ENCODE results near the gene SLC35F3. TPM values are rescaled to one million over a fixed set of nuclear protein-coding genes. Genes with fewer than 3 reads are reported as not detected.
"Not testable (repeated sequence)": the region's sequence is repeated elsewhere in the genome, so short reads cannot be mapped to it uniquely, and the experiment has no call there.

Gene SLC35F3
- total RNA-seq, 1 donor from 2014 or later: 0.52 TPM

DNA sequence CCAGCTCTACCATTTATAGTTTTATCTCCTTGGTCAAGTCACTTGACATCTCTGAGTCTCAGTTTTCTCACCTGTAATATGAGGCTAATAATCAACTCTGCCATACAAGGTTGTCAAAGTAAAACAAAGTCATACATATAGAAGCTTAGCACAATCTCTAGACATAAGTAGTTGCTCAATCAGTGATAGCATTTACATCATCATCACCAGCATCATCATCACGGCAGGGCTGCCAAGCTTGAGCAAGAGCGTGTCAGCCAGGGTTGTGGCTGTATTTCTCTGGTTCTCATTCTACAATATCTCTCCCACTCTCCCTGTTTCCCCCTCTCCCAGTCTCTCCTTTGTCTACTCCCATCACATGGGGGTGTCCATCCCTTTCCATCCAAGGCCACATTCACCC, 427.0 kb downstream of the SLC35F3 start:
- Histone ChIP-seq H3K27me3 (ENCODE audit: control insufficient read depth in 3 of 3, insufficient read depth in 3 of 3, low read length in 3 of 3) (peaks cover 0 to 3% (median 0%) of the 10 kb centered on the region in 3 donors), H3K4me3 (ENCODE audit: low read length in 3 of 3) (no peak overlapping the region), H3K4me1 (ENCODE audit: control insufficient read depth in 3 of 3, insufficient read depth in 3 of 3, low read length in 3 of 3) (peaks cover 0 to 3% (median 2%) of the 10 kb centered on the region in 3 donors), H3K36me3 (ENCODE audit: control insufficient read depth in 3 of 3, insufficient read depth in 3 of 3, low read length in 3 of 3) (no peaks in the 10 kb centered on the region), H3K9ac (ENCODE audit: low read depth in 1 of 3, low read length in 3 of 3) (no peak overlapping the region), H3K9me3 (ENCODE audit: control insufficient read depth in 3 of 3, low read length in 3 of 3) (peaks cover 0 to 2% (median 0%) of the 10 kb centered on the region in 3 donors), H3K27ac (ENCODE audit: low read depth, low read length) (no peak overlapping the region)

- H3K9me3 ChIP-seq (ENCODE audit: control insufficient read depth in 3 of 3, low read length in 3 of 3): peaks cover 3 to 15% (median 4%) of the 10 kb centered on the region in 3 donors
- H3K27me3 ChIP-seq (ENCODE audit: control insufficient read depth in 3 of 3, insufficient read depth in 3 of 3, low read length in 3 of 3): no peaks in the 10 kb centered on the region
- H3K36me3 ChIP-seq (ENCODE audit: control insufficient read depth in 3 of 3, insufficient read depth in 3 of 3, low read length in 3 of 3): no peaks in the 10 kb centered on the region
- H3K9ac ChIP-seq (ENCODE audit: low read depth in 1 of 3, low read length in 3 of 3): no peak overlapping the region
- H3K4me1 ChIP-seq (ENCODE audit: control insufficient read depth in 3 of 3, insufficient read depth in 3 of 3, low read length in 3 of 3): no peaks in the 10 kb centered on the region
- H3K4me3 ChIP-seq (ENCODE audit: low read length in 3 of 3): no peak overlapping the region
- no peak overlapping the region for H3K27ac ChIP-seq (ENCODE audit: low read depth, low read length)
Measured at GRCh38 chr1:234336359-234336758, 431.9 kb downstream of the SLC35F3 start.

DNA sequence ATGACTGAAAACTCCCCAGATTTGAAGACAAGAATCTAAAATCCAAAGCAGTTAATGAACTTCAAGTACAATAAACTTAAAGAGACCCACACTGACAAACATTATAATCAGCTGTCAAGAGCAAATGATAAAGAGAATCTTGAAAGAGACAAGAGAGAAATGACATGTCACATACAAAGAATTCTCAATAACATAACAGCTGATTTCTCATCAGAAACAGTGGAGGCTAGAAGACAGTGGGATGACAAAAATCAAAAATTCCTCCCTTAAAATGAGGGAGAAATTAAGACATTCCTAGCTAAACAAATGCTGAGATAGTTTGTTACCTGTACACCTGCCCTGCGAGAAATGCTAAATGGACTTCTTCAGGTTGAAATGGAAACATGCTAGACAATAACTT, 432.8 kb downstream of the SLC35F3 start:
- H3K9me3 ChIP-seq (ENCODE audit: control insufficient read depth in 3 of 3, low read length in 3 of 3): peaks cover 3 to 15% (median 4%) of the 10 kb centered on the region in 3 donors
- no peak overlapping the region for H3K4me3 ChIP-seq (ENCODE audit: low read length in 3 of 3)
- H3K27me3 ChIP-seq (ENCODE audit: control insufficient read depth in 3 of 3, insufficient read depth in 3 of 3, low read length in 3 of 3): no peaks in the 10 kb centered on the region
- no peaks in the 10 kb centered on the region for H3K36me3 ChIP-seq (ENCODE audit: control insufficient read depth in 3 of 3, insufficient read depth in 3 of 3, low read length in 3 of 3)
- no peak overlapping the region for H3K9ac ChIP-seq (ENCODE audit: low read depth in 1 of 3, low read length in 3 of 3)
- no peak overlapping the region for H3K27ac ChIP-seq (ENCODE audit: low read depth, low read length)
- no peaks in the 10 kb centered on the region for H3K4me1 ChIP-seq (ENCODE audit: control insufficient read depth in 3 of 3, insufficient read depth in 3 of 3, low read length in 3 of 3)

DNA sequence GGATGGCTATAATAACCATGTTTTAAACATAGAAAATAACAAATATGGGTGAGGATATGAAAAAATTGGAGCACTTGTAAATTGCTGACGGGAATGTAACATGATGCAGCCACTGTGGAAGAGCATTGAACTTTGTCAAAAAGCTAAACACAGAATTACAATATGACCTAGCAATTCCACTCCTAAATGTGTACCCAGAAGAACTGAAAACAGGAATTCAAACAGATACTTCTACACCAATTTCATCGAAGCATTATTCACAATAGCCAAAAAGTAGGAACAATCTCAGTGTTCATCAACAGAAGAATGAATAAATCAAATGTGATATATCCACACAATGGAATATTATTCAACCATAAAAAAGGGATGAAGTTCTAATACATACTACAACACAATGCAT, 436.1 kb downstream of the SLC35F3 start:
- no peak overlapping the region for H3K4me3 ChIP-seq (ENCODE audit: low read length in 3 of 3)
- no peaks in the 10 kb centered on the region for H3K27me3 ChIP-seq (ENCODE audit: control insufficient read depth in 3 of 3, insufficient read depth in 3 of 3, low read length in 3 of 3)
- H3K27ac ChIP-seq (ENCODE audit: low read depth, low read length): no peak overlapping the region
- no peak overlapping the region for H3K9ac ChIP-seq (ENCODE audit: low read depth in 1 of 3, low read length in 3 of 3)
- peaks cover 4 to 15% (median 6%) of the 10 kb centered on the region in 3 donors for H3K9me3 ChIP-seq (ENCODE audit: control insufficient read depth in 3 of 3, low read length in 3 of 3)
- no peaks in the 10 kb centered on the region for H3K4me1 ChIP-seq (ENCODE audit: control insufficient read depth in 3 of 3, insufficient read depth in 3 of 3, low read length in 3 of 3)
- H3K36me3 ChIP-seq (ENCODE audit: control insufficient read depth in 3 of 3, insufficient read depth in 3 of 3, low read length in 3 of 3): no peaks in the 10 kb centered on the region

- Histone ChIP-seq H3K9me3 (ENCODE audit: control insufficient read depth in 3 of 3, low read length in 3 of 3) (peaks cover 4 to 8% (median 4%) of the 10 kb centered on the region in 3 donors), H3K36me3 (ENCODE audit: control insufficient read depth in 3 of 3, insufficient read depth in 3 of 3, low read length in 3 of 3) (no peaks in the 10 kb centered on the region), H3K4me1 (ENCODE audit: control insufficient read depth in 3 of 3, insufficient read depth in 3 of 3, low read length in 3 of 3) (no peaks in the 10 kb centered on the region), H3K9ac (ENCODE audit: low read depth in 1 of 3, low read length in 3 of 3) (no peak overlapping the region), H3K27ac (ENCODE audit: low read depth, low read length) (no peak overlapping the region), H3K27me3 (ENCODE audit: control insufficient read depth in 3 of 3, insufficient read depth in 3 of 3, low read length in 3 of 3) (no peaks in the 10 kb centered on the region), H3K4me3 (ENCODE audit: low read length in 3 of 3) (no peak overlapping the region)
Measured at GRCh38 chr1:234342774-234343173, 438.3 kb downstream of the SLC35F3 start.

DNA sequence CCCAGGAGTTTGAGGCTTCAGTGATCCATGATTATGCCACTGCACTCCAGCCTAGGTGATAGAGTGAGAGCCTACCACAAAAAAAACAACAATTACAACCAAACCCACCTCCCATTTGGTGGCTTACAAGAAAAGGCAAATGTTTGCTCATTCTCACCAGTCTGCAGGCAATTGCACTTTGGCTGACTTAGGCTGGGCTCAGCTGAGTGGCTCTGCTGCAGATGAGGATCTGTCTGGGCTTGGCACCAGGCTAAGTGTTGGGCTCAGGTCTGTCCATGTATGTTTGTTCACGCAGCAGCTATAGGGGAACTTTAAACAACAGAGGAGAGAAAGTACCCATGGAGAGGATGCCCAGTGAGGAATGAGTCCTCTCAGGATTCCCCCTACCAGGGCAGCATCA, 440.8 kb downstream of the SLC35F3 start:
- H3K27me3 ChIP-seq (ENCODE audit: control insufficient read depth in 3 of 3, insufficient read depth in 3 of 3, low read length in 3 of 3): peaks cover 0 to 4% (median 0%) of the 10 kb centered on the region in 3 donors
- H3K9me3 ChIP-seq (ENCODE audit: control insufficient read depth in 3 of 3, low read length in 3 of 3): peaks cover 0 to 3% (median 3%) of the 10 kb centered on the region in 3 donors
- H3K9ac ChIP-seq (ENCODE audit: low read depth in 1 of 3, low read length in 3 of 3): no peak overlapping the region
- H3K27ac ChIP-seq (ENCODE audit: low read depth, low read length): no peak overlapping the region
- no peaks in the 10 kb centered on the region for H3K36me3 ChIP-seq (ENCODE audit: control insufficient read depth in 3 of 3, insufficient read depth in 3 of 3, low read length in 3 of 3)
- H3K4me1 ChIP-seq (ENCODE audit: control insufficient read depth in 3 of 3, insufficient read depth in 3 of 3, low read length in 3 of 3): no peaks in the 10 kb centered on the region
- H3K4me3 ChIP-seq (ENCODE audit: low read length in 3 of 3): no peak overlapping the region

- H3K9me3 ChIP-seq (ENCODE audit: control insufficient read depth in 3 of 3, low read length in 3 of 3): no peaks in the 10 kb centered on the region
- no peak overlapping the region for H3K4me3 ChIP-seq (ENCODE audit: low read length in 3 of 3)
- H3K36me3 ChIP-seq (ENCODE audit: control insufficient read depth in 3 of 3, insufficient read depth in 3 of 3, low read length in 3 of 3): no peaks in the 10 kb centered on the region
- H3K27ac ChIP-seq (ENCODE audit: low read depth, low read length): no peak overlapping the region
- H3K9ac ChIP-seq (ENCODE audit: low read depth in 1 of 3, low read length in 3 of 3): no peak overlapping the region
- peaks cover 0 to 4% (median 0%) of the 10 kb centered on the region in 3 donors for H3K27me3 ChIP-seq (ENCODE audit: control insufficient read depth in 3 of 3, insufficient read depth in 3 of 3, low read length in 3 of 3)
- no peaks in the 10 kb centered on the region for H3K4me1 ChIP-seq (ENCODE audit: control insufficient read depth in 3 of 3, insufficient read depth in 3 of 3, low read length in 3 of 3)
Measured at GRCh38 chr1:234348964-234349363, 444.5 kb downstream of the SLC35F3 start.

DNA sequence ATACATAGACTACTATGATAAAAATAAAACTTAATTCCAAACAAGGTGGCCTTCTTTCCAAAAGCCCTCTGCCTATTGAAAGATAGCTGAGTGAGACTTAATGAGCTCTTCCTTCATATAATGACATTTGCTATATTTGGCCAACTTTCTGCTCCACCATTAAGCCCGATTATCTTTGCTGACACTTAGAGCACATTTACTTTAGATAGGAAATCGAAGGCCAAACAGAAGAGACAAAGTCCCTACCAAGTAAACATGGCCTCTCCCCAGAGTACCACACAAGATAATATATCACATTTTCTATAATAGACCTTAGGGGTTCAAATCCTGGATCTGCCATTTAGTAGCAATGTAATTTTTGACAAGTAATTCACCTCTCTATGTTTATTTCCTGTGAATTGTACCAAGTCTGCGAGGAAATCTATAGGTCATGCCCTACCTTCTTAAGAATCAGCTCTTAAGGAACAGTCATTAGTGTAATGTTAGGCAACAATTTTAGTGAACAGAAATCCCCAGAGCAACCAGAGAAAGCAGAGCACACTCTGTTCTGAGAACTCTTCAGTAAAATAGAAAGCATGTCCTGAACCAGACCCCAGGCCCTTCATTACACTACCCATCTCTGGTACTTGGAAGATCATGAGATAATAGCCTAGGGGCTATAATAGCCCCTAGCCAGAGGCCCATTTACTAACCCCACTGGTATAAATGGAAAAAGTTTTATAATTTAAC, 451.5 kb downstream of the SLC35F3 start:
- Histone ChIP-seq H3K9me3 (ENCODE audit: control insufficient read depth in 3 of 3, low read length in 3 of 3) (no peaks in the 10 kb centered on the region), H3K9ac (ENCODE audit: low read depth in 1 of 3, low read length in 3 of 3) (no peak overlapping the region), H3K27ac (ENCODE audit: low read depth, low read length) (no peak overlapping the region), H3K27me3 (ENCODE audit: control insufficient read depth in 3 of 3, insufficient read depth in 3 of 3, low read length in 3 of 3) (peaks cover 0 to 5% (median 0%) of the 10 kb centered on the region in 3 donors), H3K4me3 (ENCODE audit: low read length in 3 of 3) (no peak overlapping the region), H3K36me3 (ENCODE audit: control insufficient read depth in 3 of 3, insufficient read depth in 3 of 3, low read length in 3 of 3) (no peaks in the 10 kb centered on the region), H3K4me1 (ENCODE audit: control insufficient read depth in 3 of 3, insufficient read depth in 3 of 3, low read length in 3 of 3) (no peaks in the 10 kb centered on the region)

DNA sequence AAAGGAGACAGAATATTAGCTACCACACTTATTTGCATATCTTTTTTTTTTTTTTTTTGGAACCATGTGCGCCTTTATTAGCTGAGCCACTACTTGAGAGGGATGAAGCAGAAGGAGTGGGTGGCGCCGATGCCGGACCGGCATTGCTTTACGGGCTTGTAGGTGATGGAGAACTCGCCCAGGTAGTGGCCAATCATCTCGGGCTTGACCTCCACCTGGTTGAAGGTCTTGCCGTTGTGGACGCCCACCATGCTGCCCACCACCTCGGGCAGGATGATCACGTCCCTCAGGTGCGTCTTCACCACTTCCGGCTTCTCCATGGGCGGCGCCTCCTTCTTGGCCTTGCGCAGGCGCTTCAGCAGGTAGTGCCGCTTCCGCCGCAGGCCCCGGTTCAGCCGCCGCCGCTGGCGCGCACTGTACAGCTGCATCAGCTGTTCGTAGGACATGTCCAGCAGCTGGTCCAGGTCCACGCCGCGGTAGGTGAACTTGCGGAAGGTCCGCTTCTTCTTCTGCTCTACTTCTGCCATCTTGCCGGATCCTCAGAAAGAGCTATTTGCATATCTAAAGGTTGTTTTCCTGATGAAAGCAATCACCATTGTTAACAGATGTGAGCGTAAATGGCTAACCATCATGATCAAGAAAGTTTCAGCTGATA, 452.3 kb downstream of the SLC35F3 start:
- H3K27ac ChIP-seq (ENCODE audit: low read depth, low read length); H3K9me3 ChIP-seq (ENCODE audit: control insufficient read depth in 3 of 3, low read length in 3 of 3); H3K27me3 ChIP-seq (ENCODE audit: control insufficient read depth in 3 of 3, insufficient read depth in 3 of 3, low read length in 3 of 3); H3K9ac ChIP-seq (ENCODE audit: low read depth in 1 of 3, low read length in 3 of 3); H3K4me1 ChIP-seq (ENCODE audit: control insufficient read depth in 3 of 3, insufficient read depth in 3 of 3, low read length in 3 of 3); H3K36me3 ChIP-seq (ENCODE audit: control insufficient read depth in 3 of 3, insufficient read depth in 3 of 3, low read length in 3 of 3): not testable (repeated sequence)
- peak overlapping the region in 1 of 3 donors; percentile 8 for H3K4me3 ChIP-seq (ENCODE audit: low read length in 3 of 3)

DNA sequence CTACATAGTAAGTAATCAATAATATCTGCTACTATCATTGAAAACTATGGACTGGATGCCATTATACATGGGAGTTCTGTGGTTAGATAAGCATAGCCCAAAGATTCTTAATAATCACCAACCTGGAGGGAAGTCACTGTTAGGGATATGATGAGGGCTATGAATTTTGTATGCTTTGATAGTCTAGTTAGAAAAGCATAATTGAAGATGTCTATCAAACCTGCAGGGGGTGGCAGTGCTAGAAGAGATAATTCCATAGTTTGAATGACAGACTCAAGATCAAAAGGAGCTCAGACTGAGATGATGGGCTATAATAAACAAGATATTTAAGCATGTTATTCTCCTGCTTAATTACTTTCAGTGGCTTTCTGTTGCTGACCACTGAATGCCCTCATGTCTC, 453.4 kb downstream of the SLC35F3 start:
- Histone ChIP-seq H3K27me3 (ENCODE audit: control insufficient read depth in 3 of 3, insufficient read depth in 3 of 3, low read length in 3 of 3) (peaks cover 0 to 5% (median 0%) of the 10 kb centered on the region in 3 donors), H3K36me3 (ENCODE audit: control insufficient read depth in 3 of 3, insufficient read depth in 3 of 3, low read length in 3 of 3) (no peaks in the 10 kb centered on the region), H3K9ac (ENCODE audit: low read depth in 1 of 3, low read length in 3 of 3) (no peak overlapping the region), H3K27ac (ENCODE audit: low read depth, low read length) (no peak overlapping the region), H3K9me3 (ENCODE audit: control insufficient read depth in 3 of 3, low read length in 3 of 3) (no peaks in the 10 kb centered on the region), H3K4me3 (ENCODE audit: low read length in 3 of 3) (no peak overlapping the region), H3K4me1 (ENCODE audit: control insufficient read depth in 3 of 3, insufficient read depth in 3 of 3, low read length in 3 of 3) (no peaks in the 10 kb centered on the region)
